HepG2 (cell line): ENCODE data around the gene ELAC1. TPM values are rescaled to one million over a fixed set of nuclear protein-coding genes. Genes with fewer than 3 reads are reported as not detected.

Experiments
- ATF1 ChIP-seq: IDR thresholded peaks from 2 replicates; pipeline ENCODE4 v1.6.1; 2016; ENCODE audit warnings: mild to moderate bottlenecking, control low read depth
- CC2D1A ChIP-seq: sonication (generic); formaldehyde crosslinking; IDR thresholded peaks from 2 replicates; pipeline ENCODE4 v1.8.1; 2023; ENCODE audit warnings: mild to moderate bottlenecking, missing genetic modification reagents
- CCDC6 ChIP-seq: sonication (generic); formaldehyde crosslinking; IDR thresholded peaks from 2 replicates; pipeline ENCODE4 v1.8.1; 2022; ENCODE audit warnings: mild to moderate bottlenecking, missing genetic modification reagents, moderate library complexity
- HNRNPH1 ChIP-seq: fragments of 200-400 bp; formaldehyde crosslinking; optimal IDR thresholded peaks from 2 replicates; pipeline ENCODE3; 2017; ENCODE audit warnings: mild to moderate bottlenecking, low read depth, low read length
- KDM3A ChIP-seq: IDR thresholded peaks from 2 replicates; pipeline ENCODE4 v1.6.1; 2018; ENCODE audit warnings: low read depth, missing compliant biosample characterization
- PRDM10 ChIP-seq: sonication (generic); formaldehyde crosslinking; IDR thresholded peaks from 2 replicates; pipeline ENCODE4 v1.4.0; 2020; ENCODE audit warnings: low read depth, missing genetic modification reagents
- PRMT3 ChIP-seq: sonication (generic); formaldehyde crosslinking; IDR thresholded peaks from 2 replicates; pipeline ENCODE4 v1.8.1; 2022; ENCODE audit warnings: low read depth, mild to moderate bottlenecking, moderate library complexity, missing genetic modification reagents, borderline replicate concordance
- RFX5 ChIP-seq: IDR thresholded peaks from 2 replicates; pipeline ENCODE4 v1.6.1; 2011; ENCODE audit warnings: low read depth, low read length, improper control_type of control experiment
- SATB2 ChIP-seq: sonication (generic); formaldehyde crosslinking; IDR thresholded peaks from 2 replicates; pipeline ENCODE4 v1.5.0; 2020; ENCODE audit warnings: missing genetic modification reagents
- SOX13 ChIP-seq, 3 experiments: fragments of 450-650 bp in 1 of 3; sonication (generic) in 1 of 3; formaldehyde crosslinking in 1 of 3; IDR thresholded peaks in 2 of 3; conservative IDR thresholded peaks in 1 of 3; 2 replicates each; pipeline versions ENCODE4 v1.5.0 to v1.6.1; 2016 to 2020; ENCODE audit warnings: antibody characterized with exemption in 1 of 3, mild to moderate bottlenecking in 1 of 3, missing compliant biosample characterization in 1 of 3, missing genetic modification reagents in 1 of 3, moderate library complexity in 1 of 3
- TARDBP ChIP-seq: sonication (generic); formaldehyde crosslinking; IDR thresholded peaks from 2 replicates; pipeline ENCODE4 v1.8.0; 2022; ENCODE audit warnings: mild to moderate bottlenecking, missing genetic modification reagents
- ZC3H13 ChIP-seq: sonication (generic); formaldehyde crosslinking; IDR thresholded peaks from 2 replicates; pipeline ENCODE4 v1.8.1; 2023; ENCODE audit warnings: mild to moderate bottlenecking, missing genetic modification reagents, moderate library complexity
- ZHX2 ChIP-seq, 2 experiments: sonication (generic) in 1 of 2; formaldehyde crosslinking in 1 of 2; IDR thresholded peaks; 2 replicates each; pipeline versions ENCODE4 v1.6.1 to v1.9.0; 2014 to 2022; ENCODE audit warnings: antibody characterized with exemption in 1 of 2, borderline replicate concordance in 1 of 2, inconsistent platforms in 1 of 2, low read depth in 1 of 2, missing genetic modification reagents in 1 of 2
- ZNF333 ChIP-seq: sonication (generic); formaldehyde crosslinking; IDR thresholded peaks from 2 replicates; pipeline ENCODE4 v1.4.0; 2020; ENCODE audit warnings: mild to moderate bottlenecking, missing genetic modification reagents, borderline replicate concordance
- ZNF343 ChIP-seq: sonication (generic); formaldehyde crosslinking; IDR thresholded peaks from 2 replicates; pipeline ENCODE4 v1.4.0; 2020; ENCODE audit warnings: mild to moderate bottlenecking, missing genetic modification reagents
- ZNF569 ChIP-seq: sonication (generic); formaldehyde crosslinking; IDR thresholded peaks from 2 replicates; pipeline ENCODE4 v1.5.0; 2020; ENCODE audit warnings: mild to moderate bottlenecking, missing genetic modification reagents, moderate library complexity, borderline replicate concordance
- ZNF619 ChIP-seq: sonication (generic); formaldehyde crosslinking; IDR thresholded peaks from 2 replicates; pipeline ENCODE4 v1.4.0; 2020; ENCODE audit warnings: mild to moderate bottlenecking, missing genetic modification reagents
- ZSCAN25 ChIP-seq: sonication (generic); formaldehyde crosslinking; IDR thresholded peaks from 2 replicates; pipeline ENCODE4 v1.8.0; 2022; ENCODE audit warnings: mild to moderate bottlenecking, missing genetic modification reagents
- ZSCAN30 ChIP-seq: sonication (generic); formaldehyde crosslinking; IDR thresholded peaks from 2 replicates; pipeline ENCODE4 v1.5.0; 2020; ENCODE audit warnings: mild to moderate bottlenecking, missing genetic modification reagents
- polyA plus RNA-seq, 8 experiments: library from polyadenylated mRNA; depleted of rRNA in 3 of 8; stranded (reverse) in 7 of 8; unstranded in 1 of 8; fragments of >200 nt; fragmentation: Illumina TruSeq in 4 of 8; extraction: Trizol in 4 of 8; gene quantifications; 2 replicates each; pipeline versions ENCODE4 v1.2.1 to v1.2.3, GENCODE V29; 2011 to 2016; ENCODE audit warnings: low read depth in 4 of 8, missing spikeins in 1 of 8, mixed read lengths in 1 of 8; ENCODE audit not compliant: insufficient read depth in 1 of 8
- total RNA-seq, 5 experiments: library from RNA; depleted of rRNA; stranded (reverse); fragments of >200 nt; fragmentation: Illumina TruSeq; extraction: Trizol; gene quantifications; 2 replicates each; pipeline ENCODE4 v1.2.3, GENCODE V29; 2016; ENCODE audit warnings: low read depth in 1 of 5

ELAC1 gene
- total and polyA plus RNA-seq, 2 of the 13 experiments (the other 11 are each of a cell fraction or from before 2014, with no cell fraction given): 1.9 to 3.6 TPM

GRCh38 chr18:51029694-51030536 lies 62.1 kb downstream of the ELAC1 start, which contains the start of gene SMAD4 (continued):
- peak; percentile 25; the same call in 1 of the 2 replicates for TF ChIP-seq PRDM10
- TF ChIP-seq TARDBP (CRISPR knock-in tag): 0 out of 2 replicates have a peak, but pooled peaks have one; percentile 43
- 0 out of 2 replicates have a peak, but pooled peaks have one; percentile 43 for TF ChIP-seq ZNF333 (CRISPR knock-in tag)
- peak; percentile 57 for TF ChIP-seq ATF1
- no peak for TF ChIP-seq ZHX2 (IDR thresholded peaks at IDR 0.05; ENCODE audit: low read depth)
- TF ChIP-seq ZHX2 (CRISPR knock-in tag; IDR thresholded peaks at IDR 0.05; ENCODE audit: borderline replicate concordance): no peak
- no peak for TF ChIP-seq ZSCAN30 (CRISPR knock-in tag)
- no peak for TF ChIP-seq ZNF343 (CRISPR knock-in tag)
- TF ChIP-seq ZC3H13: 0 out of 2 replicates have a peak, but pooled peaks have one; percentile 55
- TF ChIP-seq HNRNPH1: no peak
- peak; percentile 88; the same call in 1 of the 2 replicates for TF ChIP-seq PRMT3
- no peak for TF ChIP-seq SOX13 (IDR thresholded peaks at IDR 0.05)
- no peak; a peak in 1 of 4 replicates for TF ChIP-seq SOX13 (CRISPR knock-in tag; conservative IDR thresholded peaks at IDR 0.05 in 1 of 2, IDR thresholded peaks at IDR 0.05 in 1 of 2)
- peak; percentile 83; the same call in 1 of the 2 replicates for TF ChIP-seq ZNF619 (CRISPR knock-in tag)
- TF ChIP-seq KDM3A: peak; percentile 45; the same call in 1 of the 2 replicates
- no peak; the same call in 1 of the 2 replicates for TF ChIP-seq ZSCAN25 (CRISPR knock-in tag)
- TF ChIP-seq ZNF569 (CRISPR knock-in tag): no peak
- peak; percentile 50; the same call in 1 of the 2 replicates for TF ChIP-seq CCDC6 (CRISPR knock-in tag)
- TF ChIP-seq SATB2 (CRISPR knock-in tag): no peak
- no peak for TF ChIP-seq RFX5
- no peak for TF ChIP-seq CC2D1A (CRISPR knock-in tag)
